HL-60/S4 (cell line): ENCODE results near the gene FAM174A.
"Not testable (repeated sequence)": the region's sequence is repeated elsewhere in the genome, so short reads cannot be mapped to it uniquely, and the experiment has no call there.

Source experiments
- in situ Hi-C: fragments of 300-500 bp; cut with MboI; formaldehyde crosslinking; loops from 2 replicates; pipeline ENCODE4 v1.14.3; 2022; ENCODE audit warnings: low sequenced_read_pairs

The FAM174A gene

DNA sequence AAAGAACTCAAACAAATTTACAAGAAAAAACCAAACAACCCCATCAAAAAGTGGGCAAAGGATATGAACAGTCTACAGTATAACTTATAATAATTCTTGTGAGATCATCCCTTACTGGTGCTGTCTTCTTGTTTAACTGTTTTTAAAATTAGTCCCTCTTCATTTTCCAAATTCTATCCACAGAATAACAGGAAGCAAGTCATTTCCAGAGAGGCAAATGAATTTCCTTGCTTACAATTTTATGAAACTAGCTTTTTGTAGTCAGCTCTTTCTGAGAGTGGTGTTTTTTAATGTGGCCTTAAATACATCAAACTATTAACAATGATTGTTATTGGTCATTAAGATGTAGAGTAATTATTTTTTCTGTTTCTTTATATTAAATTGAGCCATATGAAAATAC is 40.6 kb downstream of the FAM174A start:
- in situ Hi-C loops = no loop called here

GRCh38 chr5:100576217-100576751 is 41.1 kb downstream of the FAM174A start:
- in situ Hi-C loops = no loop called here

- in situ Hi-C loops = no loop called here
These were observed 42.3 kb downstream of the FAM174A start for GRCh38 chr5:100577506-100577905.

DNA sequence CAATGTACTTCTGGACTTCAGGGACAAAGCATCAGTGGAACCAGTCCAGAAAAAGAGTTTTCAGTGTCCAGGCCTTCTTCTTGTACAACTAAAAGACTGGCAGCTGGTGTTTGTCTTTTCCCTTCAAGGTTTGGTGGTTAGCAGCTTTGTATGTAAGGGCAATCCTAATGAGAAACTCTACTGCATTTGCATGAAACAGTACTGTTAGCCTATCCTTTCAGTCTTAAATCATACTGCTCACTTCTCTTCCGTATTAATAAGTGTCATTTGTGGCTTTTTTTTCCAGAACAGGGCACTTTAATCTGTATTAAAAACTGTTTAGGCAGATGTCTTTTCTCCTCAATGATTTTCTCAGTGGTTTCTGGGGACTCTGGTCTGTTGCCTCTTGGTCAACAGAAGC is 48.9 kb downstream of the FAM174A start:
- in situ Hi-C loops = no loop called here

DNA sequence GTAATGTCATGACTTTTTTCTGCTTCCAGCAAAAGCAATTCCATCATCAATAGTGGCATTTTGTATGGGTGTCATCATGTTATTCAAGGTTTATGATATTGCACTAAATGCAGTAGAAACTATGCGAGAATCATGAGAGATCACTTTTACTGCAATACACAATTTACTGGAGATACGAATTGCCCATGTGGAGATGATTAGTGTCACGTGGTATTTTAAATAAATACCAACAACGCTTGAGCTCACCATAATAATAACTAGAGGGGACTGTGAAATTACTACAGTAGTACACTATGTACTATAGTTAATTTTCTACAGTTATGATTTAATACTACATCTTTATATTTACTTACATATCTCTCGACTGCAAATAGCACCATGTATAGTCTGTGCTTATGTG is 49.7 kb downstream of the FAM174A start:
- in situ Hi-C loops = no loop called here

DNA sequence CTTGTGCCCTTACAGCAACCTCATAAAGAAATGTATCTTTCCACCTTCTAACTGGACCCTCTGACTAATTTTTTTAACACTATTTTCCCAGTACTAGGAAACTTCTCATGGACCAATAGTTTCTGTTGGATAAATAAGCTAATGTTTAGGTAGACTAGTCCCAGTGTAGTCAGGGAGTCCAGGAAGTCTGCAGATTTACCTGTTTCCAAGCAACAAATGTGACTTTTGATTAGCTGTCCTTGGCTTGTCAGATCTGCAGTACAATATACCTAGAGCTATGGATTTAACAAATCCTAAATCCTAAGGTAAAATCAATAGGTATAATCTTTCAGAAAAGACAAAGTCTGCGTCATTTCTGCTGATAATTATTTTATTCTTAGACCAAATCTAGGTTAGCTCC is 55.7 kb downstream of the FAM174A start:
- in situ Hi-C loops = no loop called here

DNA sequence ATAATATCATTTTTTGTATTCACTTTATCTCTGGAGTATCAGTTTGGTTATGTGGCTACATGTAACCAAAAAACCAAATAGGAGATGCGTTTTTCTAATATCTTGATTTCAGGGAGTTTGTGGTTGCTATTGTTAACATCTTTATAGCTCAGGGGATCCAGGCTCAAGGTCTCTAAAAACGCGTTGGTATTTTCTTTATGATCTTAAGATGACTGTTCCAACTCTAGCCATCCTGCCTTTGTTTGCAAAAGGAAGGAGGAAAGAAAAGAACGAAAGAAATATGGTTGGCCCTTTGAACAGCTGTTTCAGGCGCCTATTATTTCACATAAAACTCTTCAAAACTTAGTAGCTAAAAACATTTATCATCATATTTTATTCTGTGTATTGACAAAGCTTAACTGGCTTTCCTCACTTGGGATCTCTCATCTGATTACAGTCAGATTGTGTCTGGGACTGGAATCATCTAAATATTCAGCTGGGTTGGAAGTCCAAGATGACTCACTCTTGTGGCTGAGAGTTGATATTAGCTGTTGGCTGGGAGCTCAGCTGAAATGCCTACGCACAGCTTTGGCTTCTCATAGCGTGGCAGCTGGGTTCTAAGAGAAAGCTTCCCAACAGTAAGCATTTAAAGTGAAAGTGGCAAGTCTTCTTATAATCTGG is 60.1 kb downstream of the FAM174A start:
- in situ Hi-C loops = no loop called here

DNA sequence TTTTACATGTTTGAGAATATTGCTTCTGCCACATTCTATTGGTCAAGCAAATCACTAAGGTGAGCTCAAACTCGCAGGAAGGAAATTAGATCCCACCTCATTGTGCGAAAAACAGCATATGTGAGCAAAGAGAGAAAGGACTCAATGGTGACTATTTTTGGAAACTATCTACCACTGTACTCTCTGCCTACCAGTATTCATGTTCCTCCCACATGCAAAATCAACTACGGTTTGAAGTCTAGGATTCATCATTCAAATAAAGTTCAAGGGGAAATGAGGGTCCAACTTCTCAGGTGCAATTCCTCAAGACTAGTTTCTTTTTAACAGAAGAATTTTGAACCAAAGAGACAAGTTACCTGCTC is 60.6 kb downstream of the FAM174A start:
- in situ Hi-C loops = no loop called here

- in situ Hi-C loops = no loop called here
These were observed 63.3 kb downstream of the FAM174A start for GRCh38 chr5:100598446-100598845.

DNA sequence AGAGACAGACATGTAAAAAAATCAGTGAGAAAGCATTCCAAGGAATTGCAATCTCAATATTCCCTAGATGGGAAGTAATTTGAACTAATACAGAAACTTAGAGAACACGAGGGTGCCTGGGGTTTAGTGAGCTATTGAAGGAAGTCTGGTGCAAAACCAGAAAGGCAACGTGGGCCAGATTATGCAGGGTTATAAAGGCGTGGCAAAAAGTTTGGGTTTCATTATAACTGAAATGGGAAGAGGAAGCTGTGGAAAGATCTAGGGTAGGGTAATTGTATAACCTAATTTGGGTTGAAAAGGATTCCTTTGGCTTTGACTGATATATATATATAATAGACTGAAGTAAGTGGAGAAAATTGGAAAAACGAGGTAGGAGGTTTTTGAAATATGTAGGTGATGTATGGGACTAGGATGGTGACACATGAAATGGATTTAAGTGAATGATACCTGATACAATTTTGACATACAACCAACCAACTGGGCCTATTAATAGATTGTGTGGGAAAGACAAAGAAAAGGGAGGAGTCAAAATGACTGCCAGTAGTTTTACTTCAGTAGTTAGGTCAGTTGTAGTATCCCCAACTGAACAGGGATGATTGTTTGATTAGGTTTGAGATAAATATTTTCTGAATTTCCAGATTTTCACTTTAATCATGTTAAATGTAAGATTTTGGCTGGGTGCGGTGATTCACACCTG is 65.3 kb downstream of the FAM174A start:
- in situ Hi-C loops = no loop called here

GRCh38 chr5:100603141-100603540 is 68.0 kb downstream of the FAM174A start:
- in situ Hi-C loops = no loop called here

- in situ Hi-C loops = not testable (repeated sequence)
These were observed 68.8 kb downstream of the FAM174A start for GRCh38 chr5:100604021-100604420.

GRCh38 chr5:100609594-100609993 is 74.4 kb downstream of the FAM174A start:
- in situ Hi-C loops = no loop called here

DNA sequence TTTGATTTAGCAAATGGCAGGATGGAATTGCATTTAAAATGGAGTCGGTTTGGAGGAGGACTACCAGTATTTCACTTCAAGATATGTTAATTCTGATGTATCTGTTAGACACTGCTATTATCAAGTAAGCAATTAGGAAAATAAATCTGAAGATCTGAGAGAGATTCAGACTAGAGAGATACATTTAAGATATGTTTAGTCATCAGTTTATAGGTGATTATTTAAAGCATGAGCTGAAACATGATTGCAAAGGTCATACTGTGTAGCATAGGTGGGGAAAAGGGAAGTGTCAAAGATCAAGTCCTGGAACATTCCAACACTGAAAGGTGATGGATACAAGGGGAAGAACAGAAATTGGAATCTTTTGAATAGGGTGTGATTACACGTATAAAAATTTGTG is 79.1 kb downstream of the FAM174A start:
- in situ Hi-C loops = no loop called here

DNA sequence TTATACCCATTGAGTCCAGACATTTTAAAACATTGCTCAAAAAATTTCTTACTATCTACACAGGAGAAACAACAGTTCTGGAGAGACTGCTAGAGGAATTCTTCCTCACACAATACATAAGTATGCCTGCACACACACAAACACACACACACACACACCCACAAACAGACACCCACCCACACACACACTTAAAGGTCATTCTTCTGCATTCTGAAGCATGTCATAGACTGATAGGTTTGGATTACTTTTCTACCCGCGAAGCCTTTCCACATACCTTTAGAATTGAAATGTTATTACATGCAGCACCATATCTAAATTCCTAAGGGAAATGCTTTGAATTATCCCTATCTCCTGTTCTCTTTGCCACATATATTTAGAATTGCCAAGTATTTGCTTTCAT is 80.2 kb downstream of the FAM174A start:
- in situ Hi-C loops = no loop called here

DNA sequence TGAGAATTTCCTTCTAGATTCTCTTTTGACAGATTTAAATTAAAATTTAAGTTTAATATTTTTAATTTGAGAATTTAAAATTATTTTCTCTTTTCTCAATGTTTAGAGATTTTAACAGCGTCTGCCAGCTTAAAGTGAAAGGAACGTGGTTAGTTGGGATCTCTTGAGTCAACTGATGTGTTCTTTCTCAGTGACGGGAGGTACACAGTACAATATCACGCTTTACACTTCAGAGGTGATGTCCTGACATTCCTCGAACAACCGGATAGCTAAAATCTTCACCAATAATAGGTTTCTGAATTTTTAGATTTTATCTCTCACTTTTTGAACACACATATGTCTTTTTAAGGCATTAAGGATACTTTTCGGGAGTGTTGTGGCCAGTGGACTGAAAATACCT is 81.1 kb downstream of the FAM174A start:
- in situ Hi-C loops = no loop called here

DNA sequence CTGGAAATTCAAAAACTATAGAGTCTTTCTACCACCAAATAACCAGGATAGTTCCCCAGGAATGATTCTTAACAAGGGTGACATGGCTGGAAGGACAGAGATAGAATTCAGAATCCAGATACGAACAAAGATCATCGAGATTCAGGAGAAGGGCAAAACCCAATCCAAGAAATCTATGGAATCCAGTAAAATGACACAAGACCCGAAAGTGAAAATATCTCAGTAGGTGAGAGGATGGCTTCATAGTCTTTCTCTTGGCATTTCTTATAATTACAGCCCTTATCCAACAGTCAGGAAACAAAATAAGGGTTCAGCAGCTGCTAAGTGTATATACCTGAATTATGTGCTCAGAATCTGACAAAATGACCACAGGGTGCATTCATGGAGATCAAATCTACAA is 81.8 kb downstream of the FAM174A start:
- in situ Hi-C loops = no loop called here

DNA sequence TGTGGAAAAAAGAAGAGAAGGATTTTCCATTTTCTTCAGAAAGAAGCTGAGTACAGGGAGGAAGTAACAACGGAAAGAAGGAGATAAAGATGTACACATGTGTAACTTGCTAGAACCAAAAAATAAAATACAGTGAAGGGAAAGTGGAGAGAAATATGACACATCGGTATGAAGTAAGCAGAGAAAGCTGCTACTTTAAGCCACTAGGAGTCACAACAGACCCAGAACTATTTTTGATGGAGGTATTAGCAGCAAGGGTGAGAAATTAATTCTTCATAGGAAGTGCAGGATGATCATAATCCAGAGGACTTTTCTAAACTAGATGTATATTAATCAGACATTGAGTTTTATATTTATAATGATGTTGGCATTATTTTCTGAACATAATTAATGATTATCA is 88.5 kb downstream of the FAM174A start:
- in situ Hi-C loops = no loop called here

DNA sequence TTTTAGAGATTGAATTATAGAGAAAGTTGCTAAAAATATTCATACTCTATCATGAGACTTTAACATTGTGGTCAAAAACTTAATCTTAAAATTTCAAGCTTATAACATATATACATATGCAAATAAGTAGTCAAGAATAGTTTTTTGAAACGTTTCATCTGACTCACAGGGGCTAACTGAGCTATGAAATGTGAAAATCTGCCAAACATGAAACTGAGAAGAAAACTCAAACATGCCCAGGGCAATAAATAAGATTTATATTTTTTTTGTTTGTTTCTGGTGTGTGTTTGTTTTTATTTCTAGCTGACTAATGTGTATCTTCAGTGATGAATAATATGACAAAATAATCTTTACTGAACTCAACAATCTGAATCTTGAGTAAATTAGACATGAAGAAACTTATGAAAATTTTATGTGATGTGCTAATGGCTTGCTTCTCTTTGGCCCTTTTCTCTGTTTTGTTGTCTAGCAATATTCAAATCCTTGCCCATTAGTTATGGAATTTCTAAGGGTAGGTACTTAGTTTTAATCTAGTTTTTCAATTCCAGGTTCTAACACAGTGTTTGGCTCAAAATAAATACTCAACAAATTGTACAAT is 99.9 kb downstream of the FAM174A start:
- in situ Hi-C loops = no loop called here
